Uterus (tissue), 4 donors: ENCODE results near the gene OR5AC2. TPM values are rescaled to one million over a fixed set of nuclear protein-coding genes. Genes with fewer than 3 reads are reported as not detected.

ENCODE experiments used
- DNase-seq, 2 donors: peaks; one replicate each; pipeline ENCODE4 v3.0.0-alpha.2; 2019 to 2020
- H3K27ac ChIP-seq, 2 donors: fragments of 200-600 bp; sonication (generic); 1 replicate in 1 of 2; 2 replicates in 1 of 2; pipeline ENCODE4 v1.5.1; 2016 to 2018
- H3K27me3 ChIP-seq, 2 donors: fragments of 200-600 bp; sonication (generic); one replicate each; pipeline ENCODE4 v1.5.1; 2018 to 2019; ENCODE audit warnings: control low read depth in 1 of 2
- H3K36me3 ChIP-seq, 2 donors: fragments of 200-600 bp; sonication (generic); one replicate each; pipeline ENCODE4 v1.5.1; 2019; ENCODE audit warnings: control low read depth in 1 of 2
- H3K4me1 ChIP-seq, 2 donors: fragments of 200-600 bp; sonication (generic); one replicate each; pipeline ENCODE4 v1.5.1; 2018 to 2019; ENCODE audit warnings: control low read depth in 1 of 2
- H3K4me3 ChIP-seq, 2 donors: fragments of 200-600 bp; sonication (generic); 1 replicate in 1 of 2; 2 replicates in 1 of 2; pipeline ENCODE4 v1.5.1; 2018 to 2019; ENCODE audit warnings: mild to moderate bottlenecking in 1 of 2
- H3K9me3 ChIP-seq, 2 donors: fragments of 200-600 bp; sonication (generic); one replicate each; pipeline ENCODE4 v1.5.1; 2019; ENCODE audit warnings: control low read depth in 1 of 2
- POLR2A ChIP-seq, 2 donors: fragments of 450-650 bp; IDR thresholded peaks; one replicate each; pipeline ENCODE4 v1.6.1; 2016; ENCODE audit warnings: antibody characterized with exemption in 2 of 2, mild to moderate bottlenecking in 1 of 2, moderate library complexity in 1 of 2
- intact Hi-C: fragments of 100-400 bp; cut with DNase I; formaldehyde crosslinking; loops from one replicate; pipeline ENCODE4 v1.15.1; 2023; ENCODE audit warnings: low total_unique reads
- total RNA-seq, 4 donors: library from RNA; depleted of rRNA in 3 of 4; stranded (reverse); fragments of >200 nt in 3 of 4; gene quantifications; one replicate each; pipeline versions ENCODE4 v1.1.0 to v1.2.4, GENCODE V29; 2014 to 2023
- TF ChIP-seq, protein P1 (sequence below), 4 experiments: fragments of 200-600 bp in 2 of 4; fragments of 450-650 bp in 2 of 4; sonication (generic) in 2 of 4; IDR thresholded peaks; one replicate each; pipeline ENCODE4 v1.5.1; 2016 to 2019; ENCODE audit warnings: antibody characterized with exemption in 4 of 4, mild to moderate bottlenecking in 2 of 4, moderate library complexity in 1 of 4
- donor health status: DM: yes; HTN: yes; CAD: no.

OR5AC2 gene
- total RNA-seq, 4 donors from 2014 or later, result not detected

- H3K27me3 ChIP-seq, result no peaks in the 10 kb centered on the region
- TF ChIP-seq, protein P1, sequence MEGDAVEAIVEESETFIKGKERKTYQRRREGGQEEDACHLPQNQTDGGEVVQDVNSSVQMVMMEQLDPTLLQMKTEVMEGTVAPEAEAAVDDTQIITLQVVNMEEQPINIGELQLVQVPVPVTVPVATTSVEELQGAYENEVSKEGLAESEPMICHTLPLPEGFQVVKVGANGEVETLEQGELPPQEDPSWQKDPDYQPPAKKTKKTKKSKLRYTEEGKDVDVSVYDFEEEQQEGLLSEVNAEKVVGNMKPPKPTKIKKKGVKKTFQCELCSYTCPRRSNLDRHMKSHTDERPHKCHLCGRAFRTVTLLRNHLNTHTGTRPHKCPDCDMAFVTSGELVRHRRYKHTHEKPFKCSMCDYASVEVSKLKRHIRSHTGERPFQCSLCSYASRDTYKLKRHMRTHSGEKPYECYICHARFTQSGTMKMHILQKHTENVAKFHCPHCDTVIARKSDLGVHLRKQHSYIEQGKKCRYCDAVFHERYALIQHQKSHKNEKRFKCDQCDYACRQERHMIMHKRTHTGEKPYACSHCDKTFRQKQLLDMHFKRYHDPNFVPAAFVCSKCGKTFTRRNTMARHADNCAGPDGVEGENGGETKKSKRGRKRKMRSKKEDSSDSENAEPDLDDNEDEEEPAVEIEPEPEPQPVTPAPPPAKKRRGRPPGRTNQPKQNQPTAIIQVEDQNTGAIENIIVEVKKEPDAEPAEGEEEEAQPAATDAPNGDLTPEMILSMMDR (IDR thresholded peaks at IDR 0.05), result no peak
- TF ChIP-seq POLR2A (IDR thresholded peaks at IDR 0.05), result no peak
Measured at GRCh38 chr3:98130421-98130820, 43.4 kb downstream of the OR5AC2 start, which contains the start of gene OR5H1. Gene OR5H1 (plus strand): TSS chr3:98130721. CDS start chr3:98132698, 1,977 bp downstream.

DNA sequence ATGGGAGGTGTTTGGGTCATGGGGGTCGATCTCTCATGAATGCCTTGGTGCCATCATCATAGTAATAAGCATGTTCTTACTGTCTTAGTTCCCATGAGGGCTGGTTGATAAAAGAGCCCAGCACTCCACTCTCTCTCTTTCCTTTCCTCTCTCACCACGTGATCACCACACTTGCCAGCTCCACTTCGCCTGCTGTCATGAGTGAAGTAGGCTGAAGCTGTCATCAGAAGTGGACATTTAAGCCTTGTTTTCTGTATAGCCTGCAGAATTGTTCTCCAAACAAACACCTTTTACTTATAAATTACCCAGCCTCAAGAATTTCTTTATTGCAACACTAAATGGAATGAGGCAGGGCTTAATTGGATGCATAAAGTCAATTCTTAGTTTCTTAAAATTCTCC, 49.7 kb downstream of the OR5AC2 start:
- Histone ChIP-seq H3K9me3 (no peaks in the 10 kb centered on the region), H3K27ac (no peak overlapping the region), H3K4me3 (no peak overlapping the region), H3K27me3 (no peaks in the 10 kb centered on the region), H3K36me3 (no peaks in the 10 kb centered on the region), H3K4me1 (no peaks in the 10 kb centered on the region)
- intact Hi-C loops, result no loop called here
- DNase-seq, result no peak
- TF ChIP-seq, protein P1 (IDR thresholded peaks at IDR 0.05), result no peak
- TF ChIP-seq POLR2A (IDR thresholded peaks at IDR 0.05), result no peak

More at GRCh38 chr3:98130421-98130820, 43.4 kb downstream of the OR5AC2 start, which contains the start of gene OR5H1:
- Histone ChIP-seq H3K9me3 (no peaks in the 10 kb centered on the region), H3K4me1 (no peaks in the 10 kb centered on the region), H3K4me3 (no peak within 1 kb of the TSS), H3K36me3 (no peaks in the 10 kb centered on the region), H3K27ac (no peak within 1 kb of the TSS)
- intact Hi-C loops, result no loop called here
- no peak for DNase-seq

Other genes starting within 250 kb of the OR5AC2 start
- 10 to 100 TPM in 3 of 4 donors, 1 to 10 TPM in 1; 8.8 to 35.5 (median 22.1) TPM for gene RIOX2, start 114.7 kb upstream of the OR5AC2 start, total RNA-seq
- not detected for gene GABRR3, start 51.9 kb upstream of the OR5AC2 start, total RNA-seq
- gene OR5H1, start 43.5 kb downstream of the OR5AC2 start, total RNA-seq, result not detected
- not detected for gene OR5H14, start 60.3 kb downstream of the OR5AC2 start, total RNA-seq
- not detected for gene OR5H15, start 79.5 kb downstream of the OR5AC2 start, total RNA-seq
- gene OR5H6, start 177.1 kb downstream of the OR5AC2 start, total RNA-seq, result not detected
- gene OR5H2, start 195.3 kb downstream of the OR5AC2 start, total RNA-seq, result not detected